HG03378 (cell line): ENCODE measurements around the gene MCC.

Experiments
- ATAC-seq: cut with Tn5 transposase; IDR thresholded peaks from one replicate; pipeline ENCODE4 v1.9.1; 2021; ENCODE audit warnings: mild to moderate bottlenecking, moderate library complexity; ENCODE audit not compliant: unreplicated experiment

Gene MCC

GRCh38 chr5:113017881-113018635 is 470.2 kb downstream of the MCC start:
- ATAC-seq = no peak

GRCh38 chr5:113005454-113005853 is 482.8 kb downstream of the MCC start:
- no peak for ATAC-seq

GRCh38 chr5:113003763-113004162 is 484.5 kb downstream of the MCC start:
- ATAC-seq = no peak

- no peak for ATAC-seq
Observed at GRCh38 chr5:113002423-113002822, 485.8 kb downstream of the MCC start.

- no peak for ATAC-seq
Observed at GRCh38 chr5:113000466-113000865, 487.8 kb downstream of the MCC start.

GRCh38 chr5:112998296-112998695 is 490.0 kb downstream of the MCC start:
- no peak for ATAC-seq

- no peak for ATAC-seq
Observed at GRCh38 chr5:112996830-112997374, 491.4 kb downstream of the MCC start.

- ATAC-seq = peak; percentile 87
Observed at GRCh38 chr5:112995764-112996618, 492.3 kb downstream of the MCC start.

- no peak for ATAC-seq
Observed at GRCh38 chr5:112986224-112986623, 502.0 kb downstream of the MCC start.

GRCh38 chr5:112983363-112983762 is 504.9 kb downstream of the MCC start:
- no peak for ATAC-seq

GRCh38 chr5:112979723-112980122 is 508.5 kb downstream of the MCC start:
- ATAC-seq = no peak

GRCh38 chr5:112978836-112979235 is 509.4 kb downstream of the MCC start:
- ATAC-seq = no peak

GRCh38 chr5:112977440-112977861 is 510.8 kb downstream of the MCC start:
- no peak for ATAC-seq

- ATAC-seq = peak; percentile 99
Observed at GRCh38 chr5:112976432-112977309, 511.6 kb downstream of the MCC start, which contains the start of gene DCP2. DCP2 (plus strand) TSS chr5:112976798; CDS start chr5:112976934, 136 bp downstream.

GRCh38 chr5:112975721-112976431 is 512.4 kb downstream of the MCC start:
- no peak for ATAC-seq

GRCh38 chr5:112974901-112975300 is 513.4 kb downstream of the MCC start:
- no peak for ATAC-seq

GRCh38 chr5:112973904-112974303 is 514.3 kb downstream of the MCC start:
- no peak for ATAC-seq

- no peak for ATAC-seq
Observed at GRCh38 chr5:112973036-112973435, 515.2 kb downstream of the MCC start.
